Activated gamma-delta T cell treated with Interleukin-2 at 50 U/mL for 16 hours (primary cell): ENCODE data around the gene CHD6.

ENCODE experiments used
- DNase-seq: peaks from one replicate; pipeline ENCODE4 v3.0.0-alpha.2; 2020

CHD6 gene

DNA sequence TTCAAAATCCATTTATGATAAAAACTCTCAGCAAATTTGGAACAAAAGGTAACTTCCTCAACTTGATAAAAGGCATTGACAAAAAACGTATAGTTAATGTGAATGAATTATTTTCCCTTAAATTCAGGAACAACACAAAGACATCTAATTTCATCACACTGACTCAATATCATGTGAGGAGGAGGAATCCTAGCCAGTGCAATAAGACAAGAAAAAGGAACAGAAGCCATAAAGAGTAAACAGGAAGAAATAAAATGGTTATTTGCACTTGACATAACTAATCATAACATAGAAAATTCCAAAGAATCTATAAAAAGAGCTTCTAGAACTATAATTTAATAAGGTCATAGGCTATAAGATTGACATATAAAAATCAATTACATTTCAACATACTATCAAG lies 31.4 kb downstream of the CHD6 start:
- no peak for DNase-seq

DNA sequence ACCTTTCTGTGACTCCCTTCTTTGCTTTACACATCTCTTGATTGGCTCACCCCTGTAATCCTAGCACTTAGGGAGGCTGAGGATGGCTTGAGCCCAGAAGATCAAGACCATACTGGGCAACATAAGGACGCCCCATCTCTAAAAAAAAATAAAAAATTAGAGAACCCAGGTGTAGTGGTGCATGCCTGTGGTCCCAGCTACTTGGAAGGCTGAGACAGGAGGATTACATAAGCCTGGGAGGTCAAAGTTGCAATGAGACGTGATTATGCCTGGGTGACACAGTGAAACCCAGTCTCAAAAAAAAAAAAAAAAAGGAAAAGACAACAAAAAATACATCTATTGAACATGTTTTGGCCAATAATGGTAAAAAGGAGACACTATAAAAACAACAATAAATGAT lies 37.8 kb downstream of the CHD6 start:
- no peak for DNase-seq

DNA sequence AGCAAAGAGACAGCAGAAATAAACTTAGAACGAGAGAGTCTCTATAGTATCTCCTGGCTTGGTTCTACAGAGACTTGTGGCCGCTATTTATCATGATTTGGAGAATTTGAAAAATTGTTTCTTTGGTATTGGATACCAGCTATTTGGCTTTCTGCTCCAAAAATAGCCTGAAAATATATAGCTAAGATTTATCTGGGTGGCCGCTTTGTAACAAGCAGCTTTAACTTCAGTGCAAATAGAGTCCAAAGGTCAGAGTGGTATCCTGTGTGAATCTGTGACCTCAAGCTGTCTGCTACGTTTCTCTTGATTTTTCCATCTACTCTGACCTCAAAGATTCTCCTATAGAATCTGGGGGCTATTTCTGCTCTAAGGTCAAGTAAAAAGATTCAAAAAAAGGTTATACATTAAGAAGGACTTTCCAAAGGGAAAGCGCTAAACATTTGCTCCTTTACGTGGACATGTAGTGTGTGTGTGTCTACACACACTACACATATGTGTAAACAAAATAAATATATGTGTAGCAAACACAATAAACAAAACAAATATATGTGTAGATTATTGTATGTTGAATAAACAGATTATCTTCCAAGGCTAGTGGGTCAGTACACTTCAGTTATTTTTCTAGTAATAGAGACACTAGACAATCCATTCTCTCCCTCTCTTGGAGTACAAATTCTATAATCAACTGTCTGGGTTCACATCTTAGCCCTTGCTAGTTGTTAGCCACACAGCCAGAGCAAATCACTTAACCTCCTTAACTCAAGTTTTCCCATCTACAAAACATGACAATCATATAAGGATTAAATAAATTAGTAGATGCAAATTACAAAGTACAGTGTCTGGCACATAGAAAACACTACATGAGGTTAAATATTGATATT lies 40.8 kb downstream of the CHD6 start:
- DNase-seq, result no peak

DNA sequence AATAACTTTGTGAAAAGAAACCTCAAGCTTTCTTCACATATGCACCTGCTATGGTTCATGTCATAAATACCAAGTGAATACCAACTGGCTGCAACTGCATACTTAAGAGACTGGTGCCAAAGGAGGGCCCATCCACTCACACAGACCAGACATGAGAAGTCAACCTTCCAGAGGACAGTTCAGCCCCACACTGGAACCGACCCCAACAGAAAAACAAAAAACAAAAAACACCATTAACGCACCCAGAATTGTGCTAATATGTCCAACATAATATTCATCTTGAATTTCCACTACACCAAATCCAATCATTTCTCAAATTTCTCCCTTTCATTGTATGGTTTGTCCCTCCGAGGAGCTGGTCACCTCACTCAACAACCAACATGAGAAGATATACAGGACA lies 42.8 kb downstream of the CHD6 start:
- no peak for DNase-seq

DNA sequence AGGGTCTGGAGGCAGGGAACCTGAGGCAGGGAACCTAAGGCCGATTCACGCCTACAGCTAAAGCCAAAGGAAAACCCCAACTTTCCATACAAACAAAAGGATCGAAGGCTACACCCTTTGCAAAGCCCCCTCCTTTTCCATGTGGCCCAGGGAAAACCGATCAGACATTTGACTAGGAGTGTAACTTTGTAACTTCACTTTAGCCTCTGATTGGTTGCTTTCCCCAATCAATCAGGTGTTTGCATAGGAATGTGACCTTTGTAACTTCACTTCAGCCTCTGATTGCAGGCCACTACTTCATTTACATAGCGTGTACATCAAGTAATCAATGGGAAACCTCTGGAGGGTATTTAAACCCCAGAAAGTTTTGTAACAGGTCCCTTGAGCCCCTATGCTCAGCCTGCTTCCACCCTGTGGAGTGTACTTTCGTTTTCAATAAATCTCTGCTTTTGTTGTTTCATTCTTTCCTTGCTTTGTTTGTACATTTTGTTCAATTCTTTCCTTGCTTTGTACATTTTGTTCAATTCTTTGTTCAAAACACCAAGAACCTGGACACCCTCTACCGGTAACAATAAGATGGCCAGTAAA lies 43.3 kb downstream of the CHD6 start:
- DNase-seq, result no peak

DNA sequence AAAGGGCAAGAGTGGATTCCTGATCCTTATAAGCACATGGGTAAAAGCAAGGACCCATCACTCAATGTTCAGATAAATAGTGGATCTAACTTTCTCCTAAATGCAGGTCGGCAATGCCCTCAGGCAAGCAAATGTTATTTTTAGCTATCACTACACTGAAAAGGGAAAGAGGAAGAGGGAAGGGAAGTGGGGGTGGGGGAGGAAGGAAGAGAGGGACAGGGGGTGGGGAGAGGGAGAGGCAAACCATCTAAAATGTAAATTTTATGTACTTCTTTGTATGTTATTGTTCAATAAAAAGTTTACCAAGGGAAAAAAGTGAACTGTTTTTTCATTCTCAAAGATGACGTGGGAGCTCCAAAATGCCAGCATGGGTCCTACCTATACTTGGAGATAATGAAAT lies 44.2 kb downstream of the CHD6 start:
- no peak for DNase-seq

DNA sequence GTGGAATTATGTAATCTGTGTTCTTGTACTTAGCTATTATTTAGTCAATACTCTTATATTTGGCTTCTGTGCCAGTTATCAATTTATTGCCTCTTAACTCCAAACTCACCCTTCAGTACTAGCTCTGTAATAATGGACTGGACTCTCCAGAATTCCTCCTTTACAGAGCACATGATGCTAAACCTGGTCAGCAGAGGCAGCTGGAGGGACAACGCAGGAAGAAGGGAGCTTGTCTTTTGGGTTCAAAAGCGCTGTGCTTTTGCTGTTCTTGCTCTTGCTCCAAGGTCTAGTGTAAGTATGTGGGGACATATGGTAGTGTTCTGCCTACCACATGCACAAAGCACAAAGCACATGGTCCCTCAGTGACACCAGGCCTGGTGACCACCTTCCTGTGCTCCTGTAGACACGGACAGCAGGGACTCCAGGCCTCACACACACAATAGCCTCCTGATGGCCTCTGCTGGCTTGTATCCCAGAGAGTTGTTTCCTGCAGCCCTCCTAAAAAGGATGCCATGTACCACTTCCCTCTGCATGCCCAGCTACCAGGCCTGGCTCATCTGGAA lies 46.1 kb downstream of the CHD6 start:
- DNase-seq, result no peak

DNA sequence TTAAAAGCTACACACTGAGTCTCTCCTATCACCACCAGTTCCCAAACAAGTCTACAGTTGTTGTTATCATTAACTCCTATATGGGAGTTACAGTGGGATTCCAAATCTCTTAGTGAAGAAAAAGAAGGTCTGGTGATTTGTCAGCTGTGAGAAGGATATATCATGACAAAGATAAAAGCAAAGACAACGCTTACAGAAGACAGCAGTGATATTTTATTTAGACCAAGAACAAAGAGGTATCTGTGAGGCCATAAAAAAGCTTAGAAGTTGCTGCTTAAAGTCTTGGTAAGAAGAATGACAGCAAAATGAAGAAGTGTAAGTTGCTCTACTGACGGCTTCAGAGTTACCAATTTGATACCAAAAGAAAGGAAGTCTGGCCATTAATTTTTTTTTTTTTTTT lies 47.2 kb downstream of the CHD6 start:
- no peak for DNase-seq

DNA sequence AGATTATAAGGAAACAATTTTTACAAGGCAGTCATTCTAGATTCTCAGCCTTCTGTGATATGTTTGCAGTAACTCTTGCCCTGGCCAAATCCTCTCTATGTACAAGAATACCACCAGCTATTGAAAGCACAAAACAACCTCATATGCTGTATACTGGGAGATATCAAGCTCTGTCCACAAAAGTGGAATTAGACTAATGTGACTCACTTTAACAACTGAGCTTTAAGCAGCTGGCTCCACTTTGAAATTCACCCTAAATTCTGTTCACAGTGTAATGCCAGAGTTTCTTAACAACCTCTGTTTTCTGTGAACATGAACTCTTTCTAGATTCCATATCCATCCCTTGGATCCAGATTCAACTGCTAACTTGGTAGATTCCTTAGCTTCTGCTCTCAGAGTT lies 47.6 kb downstream of the CHD6 start:
- DNase-seq, result no peak

DNA sequence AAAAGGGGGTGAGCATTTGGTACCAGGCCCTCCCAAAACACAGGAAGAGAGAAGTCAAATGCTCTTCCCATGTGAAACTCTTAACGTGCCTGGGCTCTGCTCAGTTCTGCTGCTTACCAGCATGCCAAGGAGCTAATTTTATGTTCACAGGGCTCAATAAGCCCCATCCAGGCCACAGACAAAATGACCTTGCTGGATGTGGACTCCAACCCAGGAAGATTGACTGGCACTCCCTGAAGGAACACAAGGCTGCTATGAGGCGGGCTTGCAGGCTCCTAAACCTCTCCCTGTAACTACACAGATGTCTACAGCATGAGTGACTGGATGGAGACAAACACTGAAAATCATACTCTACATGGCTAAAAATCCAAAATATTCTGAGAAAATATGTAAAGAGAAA lies 50.6 kb downstream of the CHD6 start:
- no peak for DNase-seq

DNA sequence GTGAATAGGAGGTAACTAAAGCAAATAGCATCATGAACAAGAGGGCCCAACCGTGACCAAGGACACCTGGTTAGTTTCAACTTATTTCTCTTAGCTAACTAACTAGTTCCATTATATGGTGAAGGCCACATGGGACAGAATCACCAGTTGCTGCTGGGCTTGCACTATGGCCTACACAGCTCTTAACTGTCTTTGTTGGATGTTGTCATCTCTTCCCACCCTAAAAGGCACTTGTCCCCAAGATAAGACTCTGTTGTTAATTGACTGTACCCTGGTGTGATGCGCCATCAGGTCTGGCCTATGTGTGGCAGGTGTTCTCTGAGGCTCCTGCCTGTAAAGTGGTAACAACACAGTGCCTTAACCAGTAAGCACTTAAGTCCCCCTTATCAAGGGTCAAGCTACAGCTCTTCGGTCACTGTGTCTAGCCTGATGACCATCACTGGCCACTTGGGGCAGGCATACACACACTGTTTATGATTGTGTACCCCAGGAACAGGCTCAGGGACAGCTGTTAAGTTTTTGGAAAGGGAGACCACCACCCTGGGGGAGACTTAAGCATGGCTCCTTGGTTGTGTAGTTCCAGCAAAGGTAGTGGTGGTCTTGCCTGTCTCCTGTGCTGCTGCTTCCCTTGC lies 51.2 kb downstream of the CHD6 start:
- DNase-seq, result no peak

DNA sequence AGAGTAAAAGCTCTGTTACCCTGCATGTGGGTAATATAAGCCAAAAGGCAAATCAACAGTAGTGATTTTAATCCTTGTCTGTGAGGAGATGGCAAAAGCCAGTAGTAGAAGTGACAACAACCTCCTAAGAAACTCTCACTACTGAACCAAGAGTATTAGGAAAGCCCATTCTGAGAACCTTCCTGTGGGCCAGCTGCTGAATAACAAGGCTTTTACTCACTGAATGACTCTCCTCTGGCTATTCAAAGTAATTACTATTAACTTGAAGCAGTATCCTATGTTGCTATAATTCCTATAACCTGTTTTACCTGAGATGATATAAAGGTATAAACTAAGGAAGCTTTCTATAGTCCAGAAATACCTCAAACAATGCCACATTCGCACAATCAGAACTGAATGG lies 55.1 kb downstream of the CHD6 start:
- DNase-seq, result no peak

DNA sequence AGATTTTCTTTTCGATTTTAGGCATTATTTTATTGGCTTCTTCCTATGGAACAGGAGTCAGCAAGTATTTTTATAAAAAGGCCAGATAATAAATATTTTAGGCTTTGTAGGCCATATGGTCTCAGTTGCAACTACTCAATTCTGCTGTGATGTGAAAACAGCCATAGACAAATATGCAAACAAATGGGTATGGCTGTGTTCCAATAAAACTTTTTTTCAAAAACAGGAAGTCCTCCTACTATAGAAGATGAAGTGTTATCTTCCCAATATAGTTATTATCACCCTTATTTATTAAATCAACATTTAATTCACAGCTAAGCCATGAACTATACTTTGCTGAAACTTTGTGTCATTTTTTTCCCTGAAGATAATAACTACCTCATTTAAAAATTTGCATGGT lies 57.2 kb downstream of the CHD6 start:
- no peak for DNase-seq

DNA sequence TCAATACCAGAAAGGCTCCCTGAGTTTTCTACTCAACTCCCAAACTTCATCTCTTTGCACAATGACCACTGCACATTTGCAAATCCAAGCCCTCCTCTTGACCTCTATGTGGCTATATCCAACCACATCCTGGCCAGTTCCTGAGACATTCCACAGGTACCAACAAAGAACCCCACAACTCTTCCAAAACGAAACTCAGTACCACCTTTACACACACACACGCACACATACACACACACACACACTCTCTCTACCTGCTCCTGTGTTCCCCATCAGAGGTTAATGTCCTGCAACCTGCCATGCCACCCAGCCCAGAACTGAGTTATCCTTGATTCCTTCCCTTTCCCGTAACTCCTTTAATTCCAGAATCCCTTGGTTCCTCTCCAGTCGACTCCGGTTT lies 58.5 kb downstream of the CHD6 start:
- no peak for DNase-seq

DNA sequence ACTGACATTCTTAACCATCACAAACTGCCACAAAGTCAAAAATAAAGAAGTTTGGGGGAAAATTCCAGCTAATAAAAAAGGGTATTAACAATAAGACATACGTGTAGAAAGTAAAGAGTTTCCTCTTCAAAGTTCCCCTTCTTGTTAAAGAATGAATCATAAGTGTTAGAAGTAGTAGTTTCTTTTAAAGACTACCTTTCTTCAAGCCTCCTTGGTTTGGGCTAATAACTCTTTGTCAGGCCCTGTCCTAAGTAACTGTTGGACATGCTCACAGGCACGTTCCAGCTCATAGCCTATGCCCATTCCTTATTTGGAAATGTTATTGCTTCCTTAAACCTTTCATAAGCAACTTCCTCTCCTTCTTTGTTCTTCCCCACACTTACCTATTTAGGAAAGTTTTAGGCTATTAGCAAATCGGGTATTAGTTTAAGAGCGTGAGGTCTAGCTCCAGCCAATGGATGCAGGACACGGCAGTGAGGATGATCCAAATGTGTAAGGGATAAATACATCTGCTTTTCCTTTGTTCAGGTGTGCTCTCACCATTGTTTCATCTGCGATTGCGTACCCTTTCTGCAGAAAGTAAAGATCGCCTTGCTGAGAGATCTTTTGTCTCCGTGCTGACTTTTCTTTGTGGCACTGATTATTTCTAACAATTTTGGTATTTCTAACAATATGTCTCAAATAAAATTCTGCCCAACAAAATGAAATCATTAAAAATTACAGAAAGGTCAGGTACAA lies 64.9 kb downstream of the CHD6 start:
- DNase-seq, result no peak

DNA sequence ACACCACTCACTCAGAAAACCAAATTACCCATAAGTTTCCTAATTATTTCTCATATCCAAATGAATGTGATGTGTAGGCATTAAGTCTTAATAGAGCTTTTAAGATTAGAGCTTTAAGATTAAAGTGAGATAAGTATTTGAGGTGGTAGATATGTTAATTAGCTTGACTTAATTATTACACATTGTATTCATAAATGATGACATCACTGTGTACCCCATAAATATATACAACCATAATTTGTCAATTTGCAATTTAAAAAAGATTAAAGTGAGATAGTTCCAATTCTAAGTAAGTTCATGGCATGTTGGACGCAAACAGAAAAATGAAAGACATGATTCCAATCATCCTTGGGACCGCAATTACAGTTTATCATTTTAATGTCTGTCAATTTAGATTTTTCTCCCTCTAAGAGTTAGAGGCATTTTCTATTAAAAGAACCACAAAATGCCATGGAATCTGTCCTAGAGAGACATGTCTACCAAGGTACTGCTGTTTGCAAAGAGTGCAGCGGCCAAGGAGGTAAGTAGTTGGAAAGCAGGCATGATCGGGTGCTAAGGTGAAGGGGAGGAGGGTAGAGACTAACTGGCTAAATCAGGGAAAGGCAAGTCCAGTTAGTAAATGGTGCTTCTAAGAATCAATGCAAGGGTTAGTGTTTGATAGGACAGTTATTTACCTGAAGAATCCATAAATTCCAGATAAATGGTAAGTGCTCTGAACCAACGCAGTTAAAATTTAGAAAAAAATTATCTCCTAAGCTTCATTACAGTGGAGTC lies 65.7 kb downstream of the CHD6 start:
- DNase-seq, result no peak

DNA sequence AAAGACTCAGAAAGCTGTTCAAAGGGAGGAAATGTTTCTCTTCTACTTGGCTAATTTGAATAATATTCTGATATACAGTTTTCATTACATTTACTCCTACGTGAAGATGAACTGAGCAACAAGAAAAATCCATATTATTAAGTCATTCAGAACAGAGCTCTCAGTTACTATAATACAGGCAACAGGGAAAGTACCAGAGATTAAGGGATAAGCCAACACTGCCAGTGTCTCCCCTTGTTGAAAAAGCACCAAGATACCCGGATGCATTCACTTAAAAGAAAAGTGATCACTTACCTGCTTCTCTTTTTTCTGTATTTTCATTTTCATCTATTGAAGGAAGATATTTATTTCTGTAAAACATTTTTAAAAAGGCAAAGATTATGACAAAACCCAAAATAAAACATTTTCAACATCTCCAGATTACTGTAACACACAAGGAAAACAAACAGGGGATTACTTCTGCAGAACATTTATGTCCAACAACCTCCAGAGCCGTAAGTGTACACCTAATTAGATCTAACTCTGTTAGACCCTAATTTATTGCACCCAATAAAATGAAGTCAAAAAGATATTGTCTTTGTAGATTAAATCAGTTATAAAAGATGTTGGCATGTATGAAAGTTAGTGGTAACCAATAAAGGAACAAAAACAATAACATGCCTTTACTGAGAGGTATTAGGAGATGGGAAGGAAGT lies 67.0 kb downstream of the CHD6 start:
- no peak for DNase-seq

DNA sequence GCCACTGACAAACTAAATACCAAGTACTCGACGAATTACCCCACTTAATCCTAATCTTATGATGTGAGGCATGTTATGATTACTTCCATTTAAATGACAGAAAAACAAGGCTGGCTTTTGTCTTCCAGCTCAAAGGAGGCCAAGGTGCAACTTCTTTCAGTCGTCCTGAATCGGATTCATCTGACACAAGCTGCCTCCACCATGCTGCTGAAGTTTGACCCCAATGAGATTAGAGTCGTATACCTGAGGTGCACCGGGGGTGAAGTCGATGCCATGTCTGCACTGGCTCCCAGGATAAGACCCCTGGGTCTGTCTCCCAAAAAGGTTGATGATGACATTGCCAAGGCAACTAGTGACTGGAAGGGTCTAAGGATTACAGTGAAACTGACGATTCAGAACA lies 71.0 kb downstream of the CHD6 start:
- no peak for DNase-seq

DNA sequence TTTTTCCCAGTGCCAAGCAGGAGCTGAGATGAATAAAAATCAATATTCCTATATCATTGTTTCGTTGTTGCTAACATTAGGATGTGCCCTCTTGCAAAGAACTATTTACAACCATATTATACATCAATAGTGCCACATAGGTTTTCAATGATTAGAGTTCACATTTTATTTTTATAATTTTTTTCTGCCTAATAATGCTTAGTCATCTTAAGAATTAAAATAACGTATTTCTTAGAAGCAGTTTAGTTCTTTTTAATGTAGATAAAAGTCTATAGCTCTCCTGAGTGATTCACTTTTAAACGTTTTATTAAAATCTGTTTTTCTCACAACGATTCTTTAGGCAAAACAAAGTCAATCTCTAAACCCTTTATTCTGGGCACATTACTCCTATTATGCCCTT lies 71.6 kb downstream of the CHD6 start:
- DNase-seq, result no peak

DNA sequence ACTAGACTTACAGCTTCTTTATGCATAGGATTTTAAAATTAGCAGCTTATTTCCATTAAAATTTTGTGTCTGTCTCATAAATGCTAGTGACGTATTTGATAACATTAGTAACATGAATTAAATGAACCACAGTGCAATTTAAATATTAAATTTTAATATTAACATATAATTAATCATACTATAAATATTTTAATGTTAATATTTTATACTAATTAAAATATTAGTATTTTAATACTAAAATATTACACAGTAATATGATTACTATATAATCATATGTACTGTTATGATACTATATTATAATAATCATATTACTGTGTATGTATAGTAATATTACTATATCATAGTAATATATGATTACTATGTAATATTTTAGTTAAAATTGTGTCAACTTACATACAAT lies 73.7 kb downstream of the CHD6 start:
- no peak for DNase-seq

DNA sequence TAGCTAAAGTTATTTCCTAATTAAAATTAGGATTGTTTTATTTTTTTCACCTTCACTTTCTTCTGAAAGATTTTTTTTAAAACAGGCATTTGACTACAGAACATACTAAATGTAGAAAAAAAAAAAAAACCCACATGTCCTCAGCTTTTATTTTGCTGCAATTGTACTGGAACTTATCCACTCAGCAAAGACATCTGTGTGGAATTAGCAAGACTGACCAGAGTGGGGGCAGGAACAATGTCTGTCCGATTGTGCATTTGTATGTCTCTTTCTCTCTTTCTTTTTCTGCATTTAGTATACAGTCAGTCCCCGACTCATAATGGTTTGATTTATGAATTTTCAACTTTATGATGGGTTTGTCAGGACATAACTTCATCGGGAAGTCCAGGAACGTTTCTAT lies 77.3 kb downstream of the CHD6 start:
- DNase-seq, result no peak

DNA sequence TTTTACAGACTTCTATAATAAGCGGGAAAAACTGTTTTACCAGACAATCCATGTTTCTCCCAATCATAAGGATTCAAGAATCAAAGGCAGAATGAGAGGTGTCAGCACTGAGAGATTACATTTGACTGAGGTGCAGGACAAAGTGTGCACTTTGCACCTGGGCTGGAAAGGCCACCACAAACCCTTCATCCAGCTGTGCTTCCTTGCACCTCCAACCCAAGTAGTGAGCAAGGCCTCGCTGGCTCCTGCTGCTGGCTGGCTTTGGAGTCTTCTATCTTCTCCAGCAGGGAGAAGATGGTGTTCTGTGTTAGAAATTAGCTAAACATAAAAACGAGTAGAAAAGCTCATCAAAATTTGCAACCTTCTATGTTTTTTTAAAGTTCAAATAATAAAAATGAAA lies 77.7 kb downstream of the CHD6 start:
- DNase-seq, result no peak
